CD4-positive, alpha-beta T cell treated with Interleukin-4 for 4 hours (primary cell): ENCODE results near the gene USP49.
"Not testable (repeated sequence)": the region's sequence is repeated elsewhere in the genome, so short reads cannot be mapped to it uniquely, and the experiment has no call there.

ENCODE experiments used
- DNase-seq: peaks from one replicate; pipeline ENCODE4 v3.0.0-alpha.2; 2020

Gene USP49

DNA sequence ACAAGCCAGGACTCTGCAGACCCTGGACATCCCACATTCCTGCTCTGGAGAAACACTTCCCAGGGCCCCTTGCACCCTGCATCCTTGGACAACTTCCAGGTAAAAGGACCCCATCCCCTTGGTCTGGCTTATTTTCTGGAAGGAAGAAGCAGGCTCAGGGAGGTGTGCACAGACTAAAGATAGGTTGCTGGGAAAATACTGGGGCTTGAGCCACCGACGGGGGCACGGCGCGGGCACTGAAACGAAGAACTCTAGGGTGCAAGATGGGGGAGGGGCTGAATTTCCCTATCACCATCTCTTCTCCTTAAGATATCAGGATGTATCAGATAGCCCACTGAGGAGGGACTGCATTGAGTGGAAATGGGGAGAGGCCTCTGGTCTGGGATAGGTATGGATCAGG is 116.3 kb downstream of the USP49 start:
- DNase-seq: no peak

DNA sequence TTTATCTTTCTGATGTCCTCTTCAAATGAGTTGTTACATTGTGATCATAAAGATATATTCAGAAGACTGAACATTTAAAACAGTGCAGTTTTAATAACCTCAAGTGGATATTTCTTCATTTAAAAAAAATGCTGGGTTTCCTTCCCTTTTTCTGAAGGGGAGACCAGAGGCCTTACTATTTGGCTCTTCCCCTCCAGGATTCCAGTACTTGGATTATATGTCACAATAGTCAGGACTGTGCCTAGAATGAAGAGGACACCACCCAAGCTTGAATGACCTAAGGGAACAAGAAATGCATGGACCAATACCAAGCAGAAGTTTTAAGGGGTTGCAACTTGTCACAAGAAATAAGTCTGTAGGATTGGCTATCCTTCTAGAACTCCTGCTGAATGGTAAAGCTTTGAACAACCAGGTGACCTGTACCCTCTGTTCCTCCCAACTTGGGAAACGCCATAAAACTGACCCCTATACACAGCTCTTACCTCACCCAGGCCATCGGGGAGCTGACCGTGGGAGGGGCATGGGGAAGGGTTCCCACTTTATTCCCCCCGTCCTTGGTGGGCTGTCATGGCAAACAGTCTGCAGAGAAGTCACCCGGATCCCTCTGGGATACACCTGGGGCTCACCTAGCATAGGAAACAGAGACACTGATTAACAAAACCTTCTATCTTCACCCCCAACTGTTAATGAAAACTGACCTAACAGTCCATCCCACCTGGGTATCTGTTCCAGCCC is 117.5 kb downstream of the USP49 start:
- DNase-seq: no peak

DNA sequence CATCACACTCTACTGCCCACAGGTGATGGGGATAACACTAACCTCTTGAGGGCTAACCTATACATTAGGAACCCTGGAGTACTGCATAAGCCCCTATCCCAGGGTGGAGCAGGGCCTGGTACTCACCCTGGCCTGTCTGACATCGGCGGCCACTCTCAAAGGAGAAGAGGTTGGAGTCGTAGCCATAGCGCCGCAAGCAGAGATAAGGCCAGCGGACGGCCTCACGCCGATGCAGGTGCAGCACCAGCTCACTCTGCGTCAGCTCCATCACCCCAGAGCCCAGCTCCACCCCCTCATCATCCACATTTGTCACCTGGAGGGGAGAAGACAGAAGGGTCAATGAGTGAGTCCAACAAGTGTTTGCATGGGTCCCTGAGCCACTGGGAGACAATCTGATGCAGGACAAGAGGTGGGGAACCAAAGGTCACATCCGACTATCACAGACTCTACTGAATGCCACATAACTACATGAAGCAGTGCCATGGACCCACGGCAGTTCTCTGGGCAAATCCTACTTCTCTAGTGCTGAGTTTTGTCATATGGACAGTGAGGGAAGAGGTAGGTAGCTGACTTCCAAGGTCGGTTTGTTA is 119.8 kb downstream of the USP49 start:
- DNase-seq: no peak

DNA sequence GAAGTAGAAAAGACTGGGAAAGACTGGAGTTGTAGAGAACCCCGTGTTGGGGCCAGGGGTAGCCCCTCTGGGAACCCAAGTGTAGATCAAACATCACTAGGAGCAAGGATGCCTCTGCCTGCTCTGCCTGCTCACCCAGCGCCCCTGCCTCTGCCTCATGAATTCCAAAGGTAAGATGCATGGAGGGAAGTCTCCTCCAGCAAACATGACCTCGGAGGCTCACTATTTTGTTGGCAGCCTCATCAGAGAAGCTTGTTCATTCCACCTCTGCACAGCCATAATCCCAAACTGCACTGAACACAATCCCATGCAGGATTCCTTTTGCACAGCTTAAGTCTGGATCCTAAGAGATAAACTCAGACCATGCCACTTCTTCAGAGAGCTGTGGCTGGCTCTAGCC is 120.3 kb downstream of the USP49 start:
- no peak for DNase-seq

DNA sequence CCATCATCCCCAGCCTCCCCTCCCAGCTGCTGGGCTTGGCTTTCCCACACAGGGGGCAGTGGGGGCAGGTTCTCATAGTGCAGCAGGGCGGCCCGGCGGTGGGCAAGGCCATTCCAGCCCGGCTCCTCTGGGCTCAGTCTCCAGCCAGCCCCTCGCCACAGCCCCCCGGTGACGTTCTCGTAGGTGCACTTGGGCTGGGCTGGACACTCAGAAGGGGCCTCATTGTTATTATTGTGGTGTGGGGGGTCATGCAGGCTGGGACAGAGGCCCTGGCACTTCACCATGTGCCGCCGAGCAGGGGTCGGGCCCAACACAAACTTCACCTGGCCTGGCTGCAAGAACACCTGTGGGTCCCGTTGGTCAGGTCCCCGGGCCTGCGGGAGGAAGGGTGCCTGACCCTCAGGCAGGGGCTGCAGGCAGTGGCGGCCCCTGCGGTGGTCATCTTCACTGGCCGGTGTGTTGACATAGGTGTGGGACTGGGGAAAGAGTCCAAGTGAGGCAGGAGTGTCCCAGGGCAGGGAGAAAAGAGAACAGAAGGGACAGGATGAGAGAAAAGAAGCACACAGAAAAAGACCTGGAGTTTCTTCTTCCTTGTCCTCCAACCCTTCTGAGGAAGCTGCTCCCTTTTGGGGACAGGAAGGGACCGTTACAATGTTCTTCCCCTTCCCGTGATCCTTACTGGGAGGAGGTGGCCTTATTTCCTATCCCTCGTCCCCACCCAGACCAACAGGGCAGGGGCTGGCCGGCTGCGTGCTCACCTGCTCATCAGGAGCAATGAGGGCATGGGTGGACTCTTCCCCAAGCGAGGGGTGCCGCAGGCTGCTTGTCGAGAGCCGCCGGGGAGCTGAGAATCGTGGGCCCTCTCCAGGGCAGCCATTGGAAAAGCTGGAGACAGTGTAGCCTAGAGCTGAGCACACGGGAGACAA is 123.9 kb downstream of the USP49 start:
- DNase-seq: no peak

DNA sequence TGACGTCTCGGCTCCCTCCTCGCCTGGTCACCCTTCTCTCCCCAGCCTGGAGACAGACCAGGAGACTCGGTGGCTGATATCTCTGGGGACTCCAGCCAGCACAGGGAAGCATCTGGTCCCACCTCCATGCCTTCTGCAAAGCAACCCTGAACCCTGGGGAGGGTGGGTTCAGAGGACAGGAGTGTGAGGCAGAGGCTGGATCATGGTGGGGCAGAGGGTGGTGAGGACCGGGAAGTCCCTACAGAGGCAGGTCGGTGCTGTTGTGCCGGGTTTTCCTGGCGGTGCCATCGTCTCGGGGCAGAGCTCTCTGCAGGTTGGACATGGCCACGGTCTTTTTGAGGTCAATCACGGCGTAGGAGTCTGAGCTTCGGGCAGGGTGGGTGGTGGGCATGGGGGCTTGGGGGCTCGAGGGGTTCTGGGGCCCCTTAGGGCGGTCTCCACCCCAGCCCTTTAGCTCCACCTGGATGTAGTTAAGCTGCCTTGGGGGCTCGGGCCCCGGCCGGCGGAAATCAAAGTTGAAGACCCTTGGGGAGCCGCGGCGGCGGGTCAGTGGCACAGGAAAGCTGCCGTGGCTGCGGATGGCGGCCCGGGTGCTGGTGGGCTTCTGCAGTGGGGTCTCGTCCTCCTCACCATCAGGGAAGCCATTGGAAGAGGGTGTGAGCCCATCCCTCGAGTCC is 124.7 kb downstream of the USP49 start:
- DNase-seq: no peak

DNA sequence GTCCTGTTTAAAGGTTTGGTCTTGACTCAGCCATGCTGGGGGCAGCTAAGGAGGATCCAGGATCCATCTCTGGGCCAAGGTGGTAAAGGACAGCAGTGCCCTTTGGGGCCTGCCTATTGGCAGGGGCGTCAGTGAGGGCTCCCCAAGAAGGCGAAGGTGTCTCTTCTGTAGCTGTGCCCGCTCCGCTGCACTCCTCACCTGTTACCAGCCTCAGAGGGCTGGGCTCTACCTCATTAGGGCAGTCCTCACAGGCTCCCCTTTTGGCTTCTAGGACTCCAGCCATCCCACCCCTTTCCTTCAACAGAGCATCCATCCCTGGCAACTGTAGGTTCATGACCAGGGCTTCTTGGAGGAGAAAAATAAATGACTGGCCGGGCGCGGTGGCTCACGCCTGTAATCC is 125.8 kb downstream of the USP49 start:
- DNase-seq: no peak

DNA sequence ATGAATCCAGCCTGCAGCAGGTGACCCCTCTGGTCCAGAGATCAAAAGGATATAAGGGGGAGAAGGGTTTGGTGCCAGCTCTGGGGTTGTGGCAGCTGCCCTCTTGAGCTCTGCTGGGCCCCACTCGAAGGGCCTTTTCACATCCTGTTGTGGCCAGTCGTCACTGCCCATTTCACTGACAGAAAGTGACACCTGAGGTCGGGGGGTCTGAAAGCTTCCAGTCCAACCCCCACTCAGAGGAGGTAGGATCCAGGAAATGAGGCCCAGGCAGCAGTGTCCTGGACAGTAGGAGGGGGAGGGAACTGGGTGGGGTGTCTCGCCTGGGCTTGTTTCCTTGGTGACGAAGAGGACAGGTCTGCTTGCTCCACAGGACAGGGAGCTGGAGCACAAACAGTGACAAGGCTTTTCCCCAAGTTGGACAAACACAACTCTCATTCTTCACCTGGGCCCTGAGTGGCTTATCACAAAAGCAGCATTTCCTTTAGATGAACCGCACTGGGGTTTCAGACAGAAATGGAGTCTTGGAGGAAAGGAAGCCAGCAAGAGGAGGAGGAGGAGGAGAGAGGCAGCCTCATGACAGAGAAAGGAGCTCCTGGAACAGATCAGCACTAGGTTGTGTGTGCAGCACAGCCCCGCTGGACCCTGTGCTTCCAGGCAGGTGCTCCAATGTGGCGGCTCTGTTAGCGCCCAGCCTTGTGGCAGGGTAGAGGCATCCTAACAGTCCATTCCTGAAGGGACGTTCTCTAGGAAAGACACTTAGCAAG is 126.4 kb downstream of the USP49 start:
- DNase-seq: no peak

DNA sequence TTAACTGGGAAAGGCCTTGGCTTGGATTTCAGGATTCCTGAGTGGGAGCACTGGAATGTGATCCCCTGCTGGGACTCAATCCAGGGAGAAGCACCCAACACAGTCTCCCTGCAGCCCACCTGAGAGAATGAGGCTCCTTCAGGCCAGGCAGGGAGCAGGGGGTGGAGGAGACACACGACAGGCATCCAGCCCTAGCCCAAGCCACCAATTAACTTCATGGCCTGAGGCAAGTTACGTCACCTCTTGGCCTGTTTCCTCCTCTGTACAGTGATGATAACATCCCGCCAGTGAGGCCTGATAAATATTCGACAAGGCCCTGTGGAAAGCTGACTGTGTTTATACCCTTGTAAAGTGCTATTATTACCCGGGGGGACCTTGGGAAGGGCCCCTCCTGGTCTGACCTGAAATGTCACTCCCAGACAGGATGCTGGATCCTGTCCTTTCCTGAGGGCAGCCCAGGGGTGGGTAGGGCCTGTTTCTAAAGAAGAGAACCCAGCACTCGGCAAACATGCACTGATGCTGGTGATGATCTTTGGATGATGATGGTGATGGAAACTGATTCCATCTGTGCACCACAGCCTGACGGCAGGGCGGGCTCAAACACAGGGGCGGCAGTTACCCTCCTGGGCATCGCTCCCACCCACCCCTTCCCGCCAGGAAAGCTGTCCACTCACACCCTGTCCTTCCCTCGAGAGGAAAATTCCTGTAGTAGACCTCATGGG is 127.9 kb downstream of the USP49 start:
- no peak for DNase-seq

DNA sequence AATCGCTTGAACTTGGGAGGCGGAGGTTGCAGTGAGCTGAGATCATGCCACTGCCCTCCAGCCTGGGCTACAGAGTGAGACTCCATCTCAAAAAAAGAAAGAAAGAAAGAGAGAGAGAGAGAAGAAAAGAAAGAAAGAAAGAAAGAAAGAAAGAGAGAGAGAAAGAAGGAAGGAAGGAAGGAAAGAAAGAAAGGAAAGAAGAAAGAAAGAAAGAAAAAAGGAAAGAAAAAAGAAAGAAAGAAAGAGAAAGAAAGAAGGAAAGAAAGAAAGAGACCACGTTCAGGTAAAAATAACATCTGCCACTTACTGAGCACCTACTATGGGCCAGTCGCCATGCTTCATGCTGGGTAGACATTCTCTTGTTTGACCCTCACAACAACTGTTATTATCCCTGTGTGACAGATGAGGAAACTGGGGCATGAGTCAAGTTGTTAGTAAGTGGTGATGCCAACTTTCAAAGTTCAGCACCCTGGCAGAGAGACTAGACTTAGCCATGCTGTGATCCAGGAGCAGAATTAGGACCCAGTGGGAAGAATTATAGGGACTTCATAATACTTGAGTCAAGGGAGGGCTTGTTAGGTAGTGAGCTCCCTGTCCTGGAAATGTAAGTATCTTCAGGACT is 129.0 kb downstream of the USP49 start:
- DNase-seq: not testable (repeated sequence)

DNA sequence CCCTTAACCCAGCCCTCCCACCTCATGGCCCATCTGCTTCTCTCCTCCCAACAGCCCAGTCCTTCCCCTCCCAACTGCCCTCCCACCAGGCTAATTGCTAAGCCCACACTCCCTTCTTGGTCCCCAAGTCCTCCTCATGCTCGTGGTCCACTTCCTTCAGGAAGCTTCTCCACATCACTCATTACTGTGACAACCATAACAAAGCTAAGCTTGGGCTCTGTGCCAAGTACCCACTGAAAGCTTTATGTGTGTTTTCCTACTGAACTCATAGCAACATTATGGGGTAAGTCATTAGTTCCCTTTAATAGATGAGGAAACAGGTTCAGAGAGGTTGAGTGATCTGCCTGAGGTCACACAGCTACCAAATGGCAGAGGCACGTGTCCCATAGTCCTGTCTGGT is 131.7 kb downstream of the USP49 start:
- no peak for DNase-seq

DNA sequence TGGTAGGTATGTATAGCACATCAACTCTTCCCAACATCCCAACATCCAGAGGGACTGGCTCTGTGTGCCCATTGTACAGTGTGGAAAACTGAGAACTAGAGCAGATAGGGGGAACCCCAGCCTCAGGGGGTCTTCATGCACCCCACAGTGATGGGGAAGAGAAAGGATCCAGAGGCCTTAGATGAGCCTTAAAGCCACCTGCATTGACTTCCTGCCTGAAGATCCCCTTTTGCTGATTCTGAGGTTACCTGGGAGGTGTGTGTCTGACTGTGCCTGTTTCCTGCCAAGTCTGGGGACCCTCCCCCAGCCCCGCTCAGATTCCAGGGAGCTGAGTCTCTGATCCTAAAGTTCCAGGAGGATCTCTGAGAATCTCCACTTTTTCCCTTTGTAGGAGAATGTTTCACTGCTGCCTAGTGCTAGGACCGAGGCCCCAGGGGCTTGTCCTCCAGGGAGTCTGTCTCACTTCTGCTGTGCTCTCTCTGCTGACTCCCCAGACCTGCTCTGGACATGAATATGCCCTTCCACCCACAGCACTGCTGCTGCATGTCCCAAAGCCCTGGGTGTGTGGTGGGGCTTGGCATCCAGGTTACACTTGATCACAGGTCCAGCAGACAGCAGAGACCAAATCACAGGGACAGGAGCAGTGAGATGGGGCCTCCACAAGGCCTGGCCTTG is 135.1 kb downstream of the USP49 start:
- DNase-seq: no peak

DNA sequence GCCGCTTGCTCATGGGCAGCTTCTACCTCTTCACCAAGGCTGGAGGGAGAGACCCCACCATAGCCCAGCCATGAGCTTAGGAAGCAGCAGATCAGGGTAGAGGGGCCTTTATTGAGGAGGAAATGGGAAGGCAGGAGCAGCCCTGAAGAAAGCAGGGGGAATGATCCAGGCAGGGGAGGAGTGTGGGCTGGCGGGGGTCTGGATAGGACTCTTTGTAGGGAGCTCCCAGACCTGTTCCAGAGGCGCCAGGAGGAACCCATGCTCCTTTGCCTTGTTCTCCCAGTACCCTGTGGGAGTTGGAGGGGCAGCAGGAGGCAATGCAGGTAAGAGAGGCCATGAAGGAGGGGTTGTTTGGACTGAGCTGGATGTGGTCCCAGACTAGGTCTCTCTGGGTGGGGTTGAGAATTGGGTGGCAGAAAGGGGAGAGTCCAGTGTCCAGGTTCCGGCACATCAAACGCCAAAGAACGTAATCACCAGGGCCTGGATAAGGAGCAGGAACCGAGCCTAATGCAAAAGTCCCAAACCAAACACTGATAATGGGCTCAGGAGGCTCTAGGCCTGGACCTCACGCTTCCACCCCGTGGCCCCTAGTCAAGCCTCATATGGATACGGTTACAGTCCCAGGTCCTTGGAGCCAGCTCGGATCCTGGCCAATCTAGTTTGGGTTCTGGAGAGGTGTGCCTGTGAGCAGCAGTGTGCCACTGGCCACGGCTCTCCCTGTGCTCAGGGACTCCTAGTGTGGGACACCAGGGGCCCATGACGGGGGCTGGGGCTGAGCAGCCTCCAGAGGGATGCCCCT is 135.9 kb downstream of the USP49 start:
- no peak for DNase-seq

DNA sequence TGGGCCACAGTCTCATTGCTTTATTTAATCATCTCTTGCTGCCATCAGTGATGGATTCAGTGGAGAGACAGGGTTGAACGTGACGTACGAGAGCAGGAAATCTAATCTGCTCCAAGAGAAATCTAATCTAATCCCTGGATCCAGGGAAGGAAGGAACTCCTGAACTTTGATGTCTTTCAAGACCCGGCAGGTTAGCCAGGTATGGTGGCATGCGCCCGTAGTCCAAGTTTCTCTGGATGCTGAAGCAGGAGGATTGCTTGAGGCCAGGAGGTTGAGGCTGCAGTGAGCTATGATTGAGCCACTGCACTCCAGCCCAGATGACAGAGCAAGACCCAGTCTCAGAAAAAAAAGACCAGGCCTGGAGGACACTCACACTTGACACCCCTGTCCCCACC is 136.5 kb downstream of the USP49 start:
- DNase-seq: no peak

DNA sequence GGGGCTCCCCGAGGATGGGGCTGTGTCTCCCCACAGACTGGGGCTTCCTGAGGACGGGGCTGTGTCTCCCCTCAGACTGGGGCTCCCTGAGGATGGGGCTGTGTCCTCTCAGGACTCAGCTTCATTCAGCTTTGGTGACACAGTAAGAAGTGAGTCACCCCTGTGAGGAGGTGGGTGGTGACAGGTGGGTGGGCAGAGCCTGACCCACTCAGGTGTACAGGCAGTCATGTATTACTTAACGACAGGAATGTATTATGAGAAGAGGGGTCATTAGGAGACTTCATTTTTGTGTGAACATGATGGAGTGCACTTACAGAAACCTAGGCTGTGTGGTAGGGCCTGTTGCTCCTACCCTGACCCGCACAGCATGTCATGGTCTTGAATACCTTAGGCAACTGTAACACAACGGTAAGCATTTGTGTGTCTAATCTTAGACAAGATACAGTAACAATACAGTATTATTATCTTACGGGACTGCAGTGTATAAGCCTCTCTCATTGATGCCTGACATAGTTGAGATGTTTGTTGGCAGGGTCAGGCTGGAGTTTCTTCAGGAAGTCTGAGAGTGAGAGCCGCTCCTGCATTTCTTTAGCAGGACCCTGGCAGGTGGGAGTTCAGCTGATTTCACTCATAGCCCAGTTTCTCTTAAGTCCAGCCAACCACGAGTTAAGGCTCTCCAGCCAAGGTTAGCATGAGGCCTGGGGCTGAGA is 137.1 kb downstream of the USP49 start:
- no peak for DNase-seq

DNA sequence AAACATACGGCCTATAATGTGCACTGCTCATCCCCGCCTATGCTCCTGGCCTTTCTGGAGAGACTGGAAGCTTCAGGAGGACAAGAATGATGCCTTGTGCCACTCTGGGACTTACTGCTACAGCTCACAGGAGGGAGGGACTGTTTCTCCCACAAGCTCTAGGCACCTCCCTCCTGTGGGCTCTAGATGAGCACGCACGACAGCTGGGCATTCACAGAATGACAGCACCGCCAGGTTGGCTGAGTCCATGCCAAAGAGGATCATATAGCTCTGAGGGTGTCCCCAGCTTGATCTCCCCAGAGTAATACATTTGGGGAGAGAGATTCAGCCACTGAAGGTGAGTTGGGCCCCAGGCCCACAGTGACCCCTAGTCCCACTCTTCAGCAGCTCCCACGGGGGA is 137.9 kb downstream of the USP49 start:
- no peak for DNase-seq

DNA sequence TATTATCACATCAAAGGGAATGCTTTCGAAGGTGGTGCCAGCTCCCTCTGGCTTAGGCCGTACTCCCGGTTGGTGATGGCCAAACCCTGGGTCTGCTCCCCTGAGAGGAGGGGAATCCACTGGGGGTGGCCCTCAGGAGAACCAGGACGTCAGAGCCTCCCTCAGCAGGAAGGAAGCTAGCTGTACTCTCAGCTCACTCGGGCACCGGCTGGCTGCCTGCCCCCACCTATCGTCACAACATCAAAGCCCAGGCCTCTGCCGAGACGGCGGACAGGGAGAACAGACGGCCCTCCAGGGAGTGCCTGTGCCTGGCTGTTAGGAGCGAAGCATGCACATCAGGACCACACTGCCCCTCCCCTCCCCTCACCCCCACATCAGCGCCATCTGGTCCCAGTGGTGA is 138.8 kb downstream of the USP49 start:
- DNase-seq: no peak

DNA sequence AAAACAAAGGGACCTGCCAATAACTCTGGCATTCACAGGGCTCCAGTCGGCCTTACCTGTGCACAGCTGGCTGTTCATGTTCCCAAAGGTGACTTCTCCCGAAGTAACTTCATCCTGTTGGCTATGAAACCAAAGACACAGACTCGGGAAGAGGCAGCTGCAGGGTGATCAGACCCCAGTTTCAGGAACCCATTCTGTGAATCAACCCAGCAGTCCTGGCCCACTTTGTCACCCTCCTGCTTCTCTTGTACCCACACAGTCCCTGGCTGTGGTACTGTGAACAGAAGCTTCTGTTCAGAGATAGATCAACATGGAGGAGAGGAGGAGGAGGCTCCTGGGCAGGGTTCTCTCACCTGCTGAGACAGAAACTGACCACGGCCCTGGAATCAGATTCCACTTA is 139.3 kb downstream of the USP49 start:
- DNase-seq: no peak

DNA sequence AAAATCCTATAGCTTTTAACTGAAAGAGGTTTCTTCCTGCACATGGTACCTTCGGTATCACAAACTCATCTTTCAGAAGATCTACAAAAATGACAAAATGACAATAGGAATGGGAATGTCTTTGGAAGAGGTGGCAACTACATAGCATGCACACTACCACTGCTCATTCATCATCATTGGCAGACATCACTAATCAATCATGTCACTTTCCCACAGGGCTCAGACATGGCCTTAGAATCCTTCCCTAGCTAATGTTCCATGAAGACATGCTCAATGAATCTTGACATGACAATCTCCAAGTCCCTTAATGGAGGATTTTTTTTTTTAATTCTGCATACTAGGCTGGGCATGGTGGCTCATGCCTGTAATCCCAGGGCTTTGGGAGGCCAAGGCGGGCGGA is 144.8 kb downstream of the USP49 start:
- no peak for DNase-seq
